PC-9 (cell line): ENCODE measurements around the gene SMTNL1. TPM values are rescaled to one million over a fixed set of nuclear protein-coding genes. Genes with fewer than 3 reads are reported as not detected.

Experiments used
- BruUV-seq: library from RNA; stranded (reverse); fragments of 400-500 nt; replicated peaks from 2 replicates; lab custom pipeline; 2021; lab: Mats Ljungman, UMichigan
- CTCF ChIA-PET: fragments of 300-600 bp; sonication (Branson Sonifier 250); formaldehyde crosslinking; loops from one replicate; lab custom pipeline; 2022; ENCODE audit warnings: antibody characterized with exemption; lab: Charles Lee
- POLR2A ChIA-PET: fragments of 300-600 bp; sonication (Branson Sonifier 250); formaldehyde crosslinking; loops from one replicate; lab custom pipeline; 2022; ENCODE audit warnings: antibody characterized with exemption; ENCODE audit not compliant: unreplicated experiment; lab: Charles Lee
- DNase-seq, 2 experiments: peaks; one replicate each; pipeline versions ENCODE4 v3.0.0 to v3.0.0-alpha.2; 2015 to 2022; ENCODE audit warnings: mixed read lengths in 1 of 2
- H2AFZ ChIP-seq: fragments of 200-600 bp; sonication (generic); 2 replicates; pipeline ENCODE4 v1.8.1; 2017; ENCODE audit warnings: antibody characterized with exemption
- H3F3A ChIP-seq: fragments of 200-600 bp; sonication (generic); 2 replicates; pipeline ENCODE4 v1.8.1; 2017; ENCODE audit warnings: antibody characterized with exemption, mild to moderate bottlenecking, low read depth; ENCODE audit not compliant: insufficient read depth
- H3K27ac ChIP-seq: fragments of 200-600 bp; sonication (generic); 2 replicates; pipeline ENCODE4 v1.6.1; 2016; ENCODE audit warnings: mixed run types
- H3K27me3 ChIP-seq: fragments of 200-600 bp; sonication (generic); 2 replicates; pipeline ENCODE4 v1.6.1; 2016; ENCODE audit warnings: low read depth, mixed run types; ENCODE audit not compliant: insufficient read depth
- H3K36me3 ChIP-seq: fragments of 200-600 bp; sonication (generic); 2 replicates; pipeline ENCODE4 v1.6.1; 2016; ENCODE audit warnings: low read depth, mixed run types
- H3K4me1 ChIP-seq: fragments of 200-600 bp; sonication (generic); replicated peaks from 2 replicates; pipeline ENCODE4 v1.6.1; 2016; ENCODE audit warnings: mixed run types; ENCODE audit not compliant: insufficient read depth
- H3K4me2 ChIP-seq: fragments of 200-600 bp; sonication (generic); 2 replicates; pipeline ENCODE4 v1.6.1; 2017; ENCODE audit warnings: mixed run types
- H3K4me3 ChIP-seq: fragments of 200-600 bp; sonication (generic); 2 replicates; pipeline ENCODE4 v1.6.1; 2016; ENCODE audit warnings: mixed run types
- H3K79me2 ChIP-seq: fragments of 200-600 bp; sonication (generic); 2 replicates; pipeline ENCODE4 v1.6.1; 2017; ENCODE audit warnings: low read depth, mixed run types
- H3K9me2 ChIP-seq: fragments of 200-600 bp; sonication (generic); 2 replicates; pipeline ENCODE4 v1.8.1; 2017; ENCODE audit warnings: mild to moderate bottlenecking; ENCODE audit not compliant: insufficient read depth
- H3K9me3 ChIP-seq: fragments of 200-600 bp; sonication (generic); 2 replicates; pipeline ENCODE4 v1.8.1; 2016; ENCODE audit warnings: low read depth; ENCODE audit not compliant: insufficient read depth
- H4K20me1 ChIP-seq: fragments of 200-600 bp; sonication (generic); 2 replicates; pipeline ENCODE4 v1.8.1; 2017; ENCODE audit not compliant: insufficient read depth
- CTCF ChIP-seq: fragments of 200-600 bp; sonication (generic); conservative IDR thresholded peaks from 2 replicates; pipeline ENCODE4 v1.6.1; 2017; ENCODE audit warnings: mixed run types, antibody characterized with exemption, mild to moderate bottlenecking, moderate library complexity
- EZH2 ChIP-seq: fragments of 200-600 bp; sonication (generic); IDR thresholded peaks from 2 replicates; pipeline ENCODE4 v1.8.0; 2017; ENCODE audit warnings: antibody characterized with exemption, low read depth
- intact Hi-C: fragments of 100-400 bp; cut with micrococcal nuclease; formaldehyde crosslinking; loops from one replicate; pipeline ENCODE4 v1.10.0; 2022; ENCODE audit not compliant: unreplicated experiment
- total RNA-seq: library from RNA; stranded (reverse); gene quantifications from 2 replicates; pipeline ENCODE4 v1.2.3, GENCODE V29; 2021

Gene SMTNL1
- total RNA-seq, 1 experiment from 2014 or later = not detected

- Histone ChIP-seq H3K27ac (no peak overlapping the region), H3K4me2 (no peak overlapping the region), H3K9me3 (no peaks in the 10 kb centered on the region), H2AFZ (no peak overlapping the region), H3K36me3 (no peaks in the 10 kb centered on the region), H3K9me2 (no peaks in the 10 kb centered on the region; the same call in 1 of the 2 replicates), H3K4me1 (peaks cover 8% of the 10 kb centered on the region; the same call in 1 of the 2 replicates), H3K79me2 (no peaks in the 10 kb centered on the region), H3K4me3 (no peak overlapping the region), H3K27me3 (no peaks in the 10 kb centered on the region), H3F3A (no peaks in the 10 kb centered on the region), H4K20me1 (no peaks in the 10 kb centered on the region)
- intact Hi-C loops = no loop called here
- CTCF ChIA-PET = no interaction called here
- POLR2A ChIA-PET = no interaction called here
- no peak for TF ChIP-seq CTCF
- no peak for TF ChIP-seq EZH2
- no TSS peak for BruUV-seq
- no peak for DNase-seq
These were observed 18.6 kb downstream of the SMTNL1 start for GRCh38 chr11:57556041-57556440.

GRCh38 chr11:57560146-57560545 is 22.8 kb downstream of the SMTNL1 start:
- H3K4me2 ChIP-seq = 0 out of 2 replicates have a peak overlapping the region, but pooled peaks have one; percentile 45
- TF ChIP-seq EZH2 = no peak
- TF ChIP-seq CTCF = no peak
- ChIA-PET POLR2A (interaction anchor here (0.9 kb wide), 1 partner anchor 16 kb away, joined by 8 read pairs; no protein-coding TSS in a partner anchor), CTCF (interaction anchor here (0.6 kb wide), 1 partner anchor 72 kb away, joined by 4 read pairs; no protein-coding TSS in a partner anchor)
- H3K36me3 ChIP-seq = no peaks in the 10 kb centered on the region
- no peaks in the 10 kb centered on the region for H3F3A ChIP-seq
- no peaks in the 10 kb centered on the region for H3K27me3 ChIP-seq
- DNase-seq = peak; percentile 68 to 88
- peaks cover 8% of the 10 kb centered on the region; the same call in 1 of the 2 replicates for H3K4me1 ChIP-seq
- H3K9me3 ChIP-seq = no peaks in the 10 kb centered on the region
- H3K27ac ChIP-seq = no peak overlapping the region
- no TSS peak for BruUV-seq
- H4K20me1 ChIP-seq = no peaks in the 10 kb centered on the region
- H3K9me2 ChIP-seq = no peaks in the 10 kb centered on the region; the same call in 1 of the 2 replicates
- no peak overlapping the region for H2AFZ ChIP-seq
- no peaks in the 10 kb centered on the region for H3K79me2 ChIP-seq
- H3K4me3 ChIP-seq = no peak overlapping the region
- intact Hi-C loops = no loop called here

GRCh38 chr11:57562596-57562995 is 25.2 kb downstream of the SMTNL1 start:
- Histone ChIP-seq H3K27ac (no peak overlapping the region), H4K20me1 (no peaks in the 10 kb centered on the region), H3K4me1 (peaks cover 21% of the 10 kb centered on the region), H3K79me2 (no peaks in the 10 kb centered on the region), H3K4me3 (no peak overlapping the region), H3K9me3 (no peaks in the 10 kb centered on the region), H3K9me2 (no peaks in the 10 kb centered on the region; the same call in 1 of the 2 replicates), H2AFZ (no peak overlapping the region), H3F3A (no peaks in the 10 kb centered on the region), H3K4me2 (no peak overlapping the region), H3K36me3 (no peaks in the 10 kb centered on the region), H3K27me3 (no peaks in the 10 kb centered on the region)
- CTCF ChIA-PET = interaction anchor here (0.7 kb wide), 1 partner anchor 109 kb away, joined by 3 read pairs; no protein-coding TSS in a partner anchor
- POLR2A ChIA-PET = no interaction called here
- DNase-seq = no peak
- no TSS peak for BruUV-seq
- intact Hi-C loops = no loop called here
- no peak; the same call in 1 of the 2 replicates for TF ChIP-seq CTCF
- no peak for TF ChIP-seq EZH2
